ENCODE measurements around the gene RRP1. TPM values are rescaled to one million over a fixed set of nuclear protein-coding genes. Genes with fewer than 3 reads are reported as not detected.

The RRP1 gene
- polyA plus RNA-seq, 3 donors = 8.7 to 19.1 (median 9.8) TPM

DNA sequence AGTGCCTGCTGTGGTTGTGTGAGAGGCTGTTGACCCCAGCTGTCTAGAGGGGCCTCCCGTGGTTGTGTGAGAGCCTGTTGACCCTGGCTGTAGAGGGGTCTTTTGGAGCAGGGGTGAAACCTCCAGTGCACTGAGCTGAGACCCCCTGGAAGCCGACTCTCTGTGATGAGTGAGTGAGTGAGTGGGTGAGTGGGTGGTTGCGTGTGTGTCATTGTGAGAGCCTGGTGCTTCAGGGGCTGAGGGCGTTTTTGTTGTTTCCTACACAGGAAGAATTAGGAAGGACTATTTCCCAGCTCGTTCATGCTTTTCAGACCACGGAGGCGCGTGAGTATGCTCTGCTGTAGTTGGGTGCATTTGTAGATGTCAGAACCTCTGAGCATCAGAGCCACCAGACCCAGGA lies 3.0 kb downstream of the RRP1 start:
- no peak overlapping the region for H3K27ac ChIP-seq (ENCODE audit: low read depth, low read length)
- WGBS, 3 donors = 88 to 93% (median 90%) methylated on average over 8 of the region's 8 CpGs

DNA sequence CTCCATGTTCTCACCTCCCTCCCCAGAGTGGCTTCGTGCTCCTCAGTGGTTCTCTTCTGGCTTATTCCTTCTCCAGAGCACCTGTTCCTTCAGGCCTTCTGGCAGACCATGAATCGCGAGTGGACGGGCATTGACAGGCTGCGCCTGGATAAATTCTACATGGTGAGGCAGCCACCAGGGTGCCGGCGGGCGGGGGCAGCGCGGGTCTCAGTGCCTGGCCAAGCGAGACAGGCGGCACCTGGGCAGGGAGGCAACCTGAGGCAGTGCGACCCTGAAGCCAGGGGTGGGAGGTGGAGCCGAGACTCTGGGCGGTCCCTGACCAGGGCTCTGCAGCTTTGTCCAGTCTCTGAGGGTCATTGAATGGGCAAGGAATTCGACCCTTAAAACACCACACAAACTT lies 3.9 kb downstream of the RRP1 start:
- WGBS, 3 donors = 96 to 97% (median 96%) methylated on average over 16 of the region's 16 CpGs
- H3K27ac ChIP-seq (ENCODE audit: low read depth, low read length) = no peak overlapping the region

DNA sequence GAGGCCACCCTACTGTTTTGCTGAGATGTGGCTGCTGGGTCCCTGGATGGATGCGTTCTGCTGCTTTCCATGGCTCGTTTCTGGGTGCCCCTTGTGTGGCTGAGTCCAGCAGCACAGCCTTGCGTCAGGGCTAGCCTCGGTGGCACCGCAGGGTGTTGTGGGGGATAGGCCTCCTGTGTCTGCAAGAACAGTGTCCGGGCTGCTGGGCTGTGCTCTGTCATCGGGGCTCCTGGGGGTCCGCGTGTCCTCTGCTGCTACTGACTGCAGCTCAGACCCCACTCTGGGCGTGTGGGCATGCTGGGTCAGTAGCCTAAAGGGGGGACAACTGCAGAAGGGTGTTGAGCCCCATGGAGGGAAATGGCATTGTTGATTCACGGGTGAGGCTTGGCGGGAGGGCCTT lies 4.9 kb downstream of the RRP1 start:
- 80 to 95% (median 90%) methylated on average over 12 of the region's 12 CpGs for WGBS, 3 donors
- no peak overlapping the region for H3K27ac ChIP-seq (ENCODE audit: low read depth, low read length)

GRCh38 chr21:43794857-43795256 lies 5.5 kb downstream of the RRP1 start:
- WGBS, 3 donors = 88 to 93% (median 93%) methylated on average over 11 to 14 of the region's 14 CpGs
- no peak overlapping the region for H3K27ac ChIP-seq (ENCODE audit: low read depth, low read length)

- no peak overlapping the region for H3K27ac ChIP-seq (ENCODE audit: low read depth, low read length)
- WGBS, 3 donors = 88 to 94% (median 89%) methylated on average over 19 of the region's 19 CpGs
Observed at GRCh38 chr21:43797415-43797814, 8.0 kb downstream of the RRP1 start.

DNA sequence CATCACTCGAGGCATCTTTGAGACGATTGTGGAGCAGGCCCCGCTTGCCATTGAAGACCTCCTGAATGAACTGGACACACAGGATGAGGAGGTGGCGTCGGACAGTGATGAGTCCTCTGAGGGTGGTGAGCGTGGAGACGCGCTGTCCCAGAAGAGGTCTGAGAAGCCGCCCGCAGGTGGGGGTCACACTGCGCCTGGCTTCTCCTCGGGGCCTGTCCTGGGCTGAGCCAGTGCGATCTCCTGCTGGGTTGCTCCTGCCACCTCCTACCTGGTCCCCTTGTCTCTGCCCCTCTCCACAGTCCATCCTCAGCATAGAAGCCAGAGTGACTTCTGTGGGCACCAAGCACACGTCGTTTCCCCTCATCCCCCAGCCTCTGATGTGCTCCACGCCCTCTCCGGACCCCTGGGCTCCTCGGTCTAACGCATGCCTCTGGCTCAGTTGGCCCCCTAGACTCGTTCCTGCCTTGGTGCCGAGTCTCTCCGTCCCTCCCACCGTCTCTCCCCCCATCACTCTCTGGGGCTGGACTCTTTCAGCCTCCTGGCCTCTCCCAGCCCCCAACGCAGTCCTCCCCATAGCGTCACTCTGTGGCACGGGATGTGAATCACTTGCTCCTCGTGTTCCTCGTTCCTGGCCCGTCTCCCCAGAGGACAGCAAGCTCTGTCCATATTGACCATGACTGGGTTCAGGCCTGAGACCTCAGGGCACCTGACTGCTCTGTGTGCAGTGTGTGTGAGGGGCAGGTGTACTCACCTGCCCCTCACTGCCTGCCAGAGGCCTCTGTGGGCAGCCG lies 8.7 kb downstream of the RRP1 start:
- 88 to 94% (median 93%) methylated on average over 29 to 30 of the region's 30 CpGs for WGBS, 3 donors
- no peak overlapping the region for H3K27ac ChIP-seq (ENCODE audit: low read depth, low read length)

- WGBS, 3 donors = 91 to 94% (median 93%) methylated on average over 18 to 19 of the region's 19 CpGs
- H3K27ac ChIP-seq (ENCODE audit: low read depth, low read length) = no peak overlapping the region
Observed at GRCh38 chr21:43799301-43799840, 10.0 kb downstream of the RRP1 start.

- no peak overlapping the region for H3K27ac ChIP-seq (ENCODE audit: low read depth, low read length)
- WGBS, 3 donors = 94 to 97% (median 96%) methylated on average over 16 to 17 of the region's 17 CpGs
Observed at GRCh38 chr21:43800124-43800523, 10.7 kb downstream of the RRP1 start.

- 90 to 93% (median 92%) methylated on average over 14 of the region's 14 CpGs for WGBS, 3 donors
- no peak overlapping the region for H3K27ac ChIP-seq (ENCODE audit: low read depth, low read length)
Observed at GRCh38 chr21:43800566-43800965, 11.2 kb downstream of the RRP1 start.

GRCh38 chr21:43801006-43801783 lies 11.8 kb downstream of the RRP1 start:
- 94 to 96% (median 95%) methylated on average over 42 of the region's 42 CpGs for WGBS, 3 donors
- H3K27ac ChIP-seq (ENCODE audit: low read depth, low read length) = no peak overlapping the region

GRCh38 chr21:43802713-43803313 lies 13.4 kb downstream of the RRP1 start:
- H3K27ac ChIP-seq (ENCODE audit: low read depth, low read length) = no peak overlapping the region
- WGBS, 3 donors = 85 to 89% (median 88%) methylated on average over 14 of the region's 14 CpGs

- H3K27ac ChIP-seq (ENCODE audit: low read depth, low read length) = no peak overlapping the region
- 88 to 93% (median 90%) methylated on average over 32 to 33 of the region's 33 CpGs for WGBS, 3 donors
Observed at GRCh38 chr21:43803558-43804300, 14.4 kb downstream of the RRP1 start.

DNA sequence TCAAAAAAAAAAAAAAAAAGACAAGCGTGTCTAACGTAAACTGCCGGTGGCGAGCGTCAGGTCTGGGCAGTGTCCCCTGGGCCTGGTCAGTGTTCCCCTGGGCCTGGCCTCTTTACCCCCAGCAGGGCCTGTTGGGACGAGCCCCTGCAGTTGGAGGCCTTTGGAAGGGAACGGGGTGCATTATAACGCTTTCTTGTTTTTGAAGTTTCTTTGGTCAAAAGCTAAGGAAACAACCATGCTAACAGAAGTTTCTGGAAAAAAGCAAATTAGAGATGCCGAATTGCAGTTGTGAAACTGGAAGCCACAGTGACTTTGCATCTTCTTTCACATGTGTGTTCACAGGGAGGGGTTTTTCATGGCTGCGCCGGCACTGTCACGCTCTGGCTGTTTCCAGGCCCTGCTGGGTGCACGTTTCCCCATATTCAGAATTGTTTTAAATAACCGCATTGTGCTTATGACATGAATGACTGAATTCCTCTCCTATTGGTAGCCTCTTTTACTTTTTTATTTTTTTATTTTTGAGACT lies 16.0 kb downstream of the RRP1 start:
- 56 to 92% (median 70%) methylated on average over 14 of the region's 14 CpGs for WGBS, 3 donors
- H3K27ac ChIP-seq (ENCODE audit: low read depth, low read length) = no peak overlapping the region

- WGBS, 3 donors = 87 to 91% (median 87%) methylated on average over 21 of the region's 21 CpGs
- H3K27ac ChIP-seq (ENCODE audit: low read depth, low read length) = no peak overlapping the region
Observed at GRCh38 chr21:43806017-43806710, 16.8 kb downstream of the RRP1 start.

GRCh38 chr21:43808367-43808766 lies 19.0 kb downstream of the RRP1 start:
- 84 to 87% (median 84%) methylated on average over 17 to 18 of the region's 18 CpGs for WGBS, 3 donors
- no peak overlapping the region for H3K27ac ChIP-seq (ENCODE audit: low read depth, low read length)

DNA sequence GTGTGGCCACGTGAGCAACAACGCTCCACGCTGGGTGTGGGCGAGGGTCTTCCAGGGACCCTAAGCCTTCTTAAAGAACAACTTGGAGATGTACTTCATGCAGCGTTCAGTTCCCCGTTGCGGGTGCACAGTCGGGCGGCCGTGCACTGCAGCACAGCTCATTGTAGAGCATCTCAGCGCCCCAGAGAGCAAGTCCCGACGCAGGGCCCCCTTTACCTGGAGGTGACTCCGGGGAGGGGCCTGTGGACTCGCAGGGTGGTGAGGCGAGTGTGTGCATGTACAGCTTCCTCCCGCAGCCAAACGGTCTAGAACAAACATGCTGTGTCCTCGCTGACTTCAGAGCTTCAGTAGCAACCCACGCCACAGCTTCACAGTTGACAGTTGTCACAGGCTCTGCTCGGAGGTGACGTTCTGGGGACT lies 19.5 kb downstream of the RRP1 start:
- no peak overlapping the region for H3K27ac ChIP-seq (ENCODE audit: low read depth, low read length)
- WGBS, 3 donors = 81 to 88% (median 87%) methylated on average over 22 of the region's 22 CpGs

DNA sequence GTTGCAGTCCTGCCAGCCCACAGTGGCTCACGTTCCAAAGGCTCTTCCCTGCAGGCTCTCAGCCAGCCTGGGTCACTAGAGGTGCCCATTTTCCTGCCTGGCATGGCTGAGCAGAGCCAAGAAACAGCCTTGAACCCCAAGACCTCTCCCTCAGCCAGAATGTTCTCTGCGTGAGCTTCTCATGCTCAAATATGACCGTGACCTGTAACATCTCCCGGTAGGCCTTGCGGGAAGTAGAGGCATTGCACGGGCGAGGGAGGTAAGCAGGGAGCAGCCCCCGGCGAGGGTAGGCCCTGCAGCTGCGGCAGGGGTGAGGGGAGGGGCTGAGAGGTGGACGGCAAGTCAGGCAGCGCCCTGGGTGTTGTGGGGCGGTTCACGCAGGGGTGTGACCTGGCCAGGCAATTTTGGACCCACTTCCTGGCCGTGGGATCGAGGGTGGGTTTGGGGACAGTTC lies 20.0 kb downstream of the RRP1 start:
- H3K27ac ChIP-seq (ENCODE audit: low read depth, low read length) = no peak overlapping the region
- WGBS, 3 donors = 84 to 91% (median 85%) methylated on average over 16 of the region's 16 CpGs

Measured in adipose tissue (tissue), 3 donors.